ENCODE measurements around the gene GPR146. TPM values are rescaled to one million over a fixed set of nuclear protein-coding genes. Genes with fewer than 3 reads are reported as not detected.
"Not testable (repeated sequence)": the region's sequence is repeated elsewhere in the genome, so short reads cannot be mapped to it uniquely, and the experiment has no call there.

The GPR146 gene
- total and polyA plus RNA-seq, 2 of the 4 experiments (the other 2 are of a cell fraction), result 2.2 to 3.4 TPM

DNA sequence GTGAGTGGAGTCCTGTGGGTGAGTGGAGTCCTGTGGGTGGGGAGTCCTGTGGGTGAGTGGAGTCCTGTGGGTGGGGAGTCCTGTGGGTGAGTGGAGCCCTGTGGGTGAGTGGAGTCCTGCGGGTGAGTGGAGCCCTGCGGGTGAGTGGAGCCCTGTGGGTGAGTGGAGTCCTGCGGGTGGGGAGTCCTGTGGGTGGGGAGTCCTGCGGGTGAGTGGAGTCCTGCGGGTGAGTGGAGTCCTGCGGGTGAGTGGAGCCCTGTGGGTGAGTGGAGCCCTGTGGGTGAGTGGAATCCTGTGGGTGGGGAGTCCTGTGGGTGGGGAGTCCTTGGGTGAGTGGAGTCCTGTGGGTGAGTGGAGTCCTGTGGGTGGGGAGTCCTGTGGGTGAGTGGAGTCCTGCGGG lies 41.9 kb upstream of the GPR146 start:
- H3K79me1 ChIP-seq (ENCODE audit: low read depth in 1 of 2, low read length in 2 of 2); DNase-seq; H3K14ac ChIP-seq (replicated peaks; ENCODE audit: low read depth, low read length); H3K56ac ChIP-seq (ENCODE audit: extremely low read depth, insufficient read depth, low read length); H2BK5ac ChIP-seq (ENCODE audit: low read depth, low read length, poor library complexity, severe bottlenecking); BruUV-seq (replicated peaks); H3K23ac ChIP-seq (ENCODE audit: low read depth, low read length); H2BK15ac ChIP-seq (ENCODE audit: low read depth, low read length); H3K4ac ChIP-seq (ENCODE audit: low read depth, low read length); H2AK9ac ChIP-seq (replicated peaks; ENCODE audit: low read depth, low read length, poor library complexity); H4K20me1 ChIP-seq (ENCODE audit: insufficient read depth, low read length); H2AFZ ChIP-seq (replicated peaks; ENCODE audit: low read length, poor library complexity); H2AK5ac ChIP-seq (ENCODE audit: low read depth, low read length); H3K9me1 ChIP-seq (ENCODE audit: insufficient read depth, low read length); H3K4me1 ChIP-seq (ENCODE audit: control insufficient read depth, insufficient read depth, low read length); in situ Hi-C loops (cut with MboI; ENCODE audit: low sequenced_read_pairs); H4K91ac ChIP-seq (ENCODE audit: insufficient read depth, low read depth, low read length); H4K5ac ChIP-seq (ENCODE audit: low read depth, low read length); POLR2A ChIA-PET (ENCODE audit: unreplicated experiment); H3K27ac ChIP-seq (ENCODE audit: insufficient read depth, low read length); H3K9me3 ChIP-seq (ENCODE audit: control insufficient read depth, insufficient read depth, low read length); dilution Hi-C loops (cut with HindIII; ENCODE audit: low sequenced_read_pairs, unreplicated experiment); H3K27me3 ChIP-seq (ENCODE audit: control insufficient read depth, insufficient read depth, low read length); ATAC-seq (ENCODE audit: low read depth); H3K4me2 ChIP-seq (ENCODE audit: low read depth, low read length); H3K18ac ChIP-seq (ENCODE audit: low read depth, low read length); H3K4me3 ChIP-seq (ENCODE audit: insufficient read depth, low read depth, low read length); H3K9ac ChIP-seq (ENCODE audit: low read depth, low read length); intact Hi-C loops (cut with micrococcal nuclease); H2BK20ac ChIP-seq (ENCODE audit: low read depth, low read length); H4K8ac ChIP-seq (ENCODE audit: low read depth in 2 of 2, low read length in 2 of 2); CTCF ChIA-PET; H2BK120ac ChIP-seq (ENCODE audit: low read depth, low read length): not testable (repeated sequence)
- WGBS, 2 experiments (ENCODE audit: extremely low coverage in 2 of 2, insufficient read length in 1 of 2), result no CpG with 5 or more reads among the region's 7 CpGs
- H3K36me3 ChIP-seq (ENCODE audit: control insufficient read depth, insufficient read depth, low read length), result peaks cover 19% of the 10 kb centered on the region
